Activated CD8-positive, alpha-beta memory T cell treated with anti-CD3 and anti-CD28 coated beads for 1 hour (primary cell): Measurements from ENCODE around the gene ABI2.

Source experiments
- DNase-seq, 2 donors: peaks; one replicate each; pipeline ENCODE4 v3.0.0-alpha.2; 2020; ENCODE audit warnings: low read depth in 1 of 2; ENCODE audit errors: extremely low read depth in 1 of 2

ABI2 gene

DNA sequence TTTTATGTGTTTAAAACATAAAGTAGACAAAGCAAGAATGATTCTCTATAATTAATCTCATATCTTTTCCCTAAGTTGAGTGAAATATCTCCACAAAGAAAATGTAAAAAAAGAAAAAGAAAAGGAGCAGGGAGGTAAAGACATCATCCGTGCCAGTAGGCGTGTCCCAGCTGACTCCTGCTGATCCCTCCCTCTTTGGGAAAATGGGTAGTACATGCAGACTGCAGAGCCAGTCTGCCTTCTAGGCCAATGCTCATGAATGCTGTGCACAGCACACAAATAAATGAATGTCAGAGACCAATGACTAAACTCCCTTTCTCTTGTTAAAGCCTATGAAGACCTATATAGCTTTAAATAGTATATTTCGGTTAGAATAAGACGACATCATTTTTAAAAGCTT is 142.2 kb downstream of the ABI2 start:
- DNase-seq, result no peak

DNA sequence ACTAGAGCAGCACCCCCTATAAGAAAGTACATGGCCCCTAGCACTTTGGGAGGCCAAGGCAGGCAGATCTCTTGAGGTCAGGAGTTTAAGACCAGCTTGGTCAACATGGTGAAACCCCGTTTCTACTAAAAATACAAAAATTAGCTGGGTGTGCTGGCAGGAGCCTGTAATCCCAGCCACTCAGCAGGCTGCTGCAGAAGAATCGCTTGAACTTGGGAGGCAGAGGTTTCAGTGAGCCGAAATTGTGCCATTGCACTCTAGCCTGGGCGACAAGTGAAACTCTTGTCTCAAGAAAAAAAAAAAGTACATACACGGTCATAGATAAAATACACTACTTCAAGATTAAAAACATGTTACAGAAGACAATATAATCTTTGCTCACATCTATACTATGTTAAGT is 143.1 kb downstream of the ABI2 start:
- DNase-seq, result no peak

DNA sequence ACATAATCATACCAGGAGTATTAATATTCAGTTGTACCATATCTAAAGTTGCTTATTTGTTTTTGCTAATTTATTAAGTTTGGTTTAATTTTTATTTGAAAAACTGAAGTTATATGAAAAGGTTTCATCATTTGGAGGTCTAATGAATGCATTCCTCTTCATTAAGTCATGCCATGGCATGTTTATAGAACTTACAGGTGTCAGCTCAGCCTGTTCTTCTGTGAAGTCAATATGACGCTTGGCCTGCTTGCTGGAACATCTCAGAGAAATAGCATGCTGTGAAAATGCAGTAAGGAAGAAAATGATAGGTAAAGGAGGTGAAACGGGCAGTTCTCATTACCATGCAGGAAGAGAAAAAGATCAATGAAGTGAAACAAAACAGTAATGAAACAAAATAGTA is 148.7 kb downstream of the ABI2 start:
- DNase-seq, result no peak

DNA sequence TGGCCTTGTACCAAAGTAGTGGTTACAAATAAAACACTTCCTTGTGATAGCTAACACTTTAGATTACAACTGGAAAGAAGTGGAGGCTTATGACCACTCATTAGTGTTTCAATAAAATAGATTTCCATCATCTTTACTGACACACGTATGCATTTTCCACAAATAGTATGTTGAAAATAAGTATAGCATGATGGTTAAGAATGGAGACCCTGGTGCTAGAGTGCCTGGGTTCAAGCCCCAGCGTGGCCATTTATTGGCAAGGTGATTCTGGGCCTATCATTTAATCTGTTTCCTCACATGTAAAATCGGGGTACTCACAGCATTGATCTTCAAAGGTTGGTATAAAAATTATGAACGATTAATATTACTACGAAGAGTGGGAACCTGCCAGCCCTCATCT is 152.4 kb downstream of the ABI2 start:
- DNase-seq, result no peak

DNA sequence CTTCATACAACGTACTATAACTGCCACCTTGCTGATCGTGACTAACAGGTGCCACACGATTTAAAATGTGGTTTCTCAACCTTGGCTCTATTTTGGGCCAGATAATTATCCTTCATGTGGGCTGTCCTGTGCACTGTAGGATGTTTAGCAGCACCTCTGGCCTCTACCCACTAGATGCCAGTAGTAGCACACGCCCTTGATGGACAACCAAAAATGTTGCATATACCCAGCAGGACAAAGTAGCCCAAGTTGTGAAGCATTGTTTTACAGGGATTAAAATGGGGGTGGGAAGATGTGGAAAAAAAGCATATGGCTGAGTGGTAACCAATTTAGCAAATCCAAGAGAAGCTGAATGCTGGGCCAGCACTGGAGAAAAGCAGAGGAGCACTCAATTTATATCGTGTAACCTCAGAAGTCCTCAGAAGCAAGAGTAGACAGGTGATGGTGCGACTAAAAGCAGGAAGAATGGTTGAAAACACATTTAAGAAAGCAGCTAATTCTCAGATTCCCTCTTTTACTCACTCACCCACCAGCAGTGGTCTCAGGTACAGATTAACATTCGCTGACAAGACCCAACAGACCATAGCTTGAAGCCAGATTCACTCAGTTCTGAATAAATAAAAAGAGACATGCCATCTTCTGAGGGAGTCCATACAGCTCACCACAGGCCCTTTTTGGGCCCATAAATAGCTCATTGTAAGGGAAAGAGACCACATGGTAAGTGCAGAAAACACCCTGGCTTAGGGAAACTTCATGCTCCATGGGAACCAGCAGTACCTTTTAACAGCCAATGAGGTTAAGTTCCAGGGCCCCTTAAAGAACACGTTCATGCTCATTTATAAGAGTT is 156.3 kb downstream of the ABI2 start:
- peak; percentile 8 to 17 for DNase-seq

DNA sequence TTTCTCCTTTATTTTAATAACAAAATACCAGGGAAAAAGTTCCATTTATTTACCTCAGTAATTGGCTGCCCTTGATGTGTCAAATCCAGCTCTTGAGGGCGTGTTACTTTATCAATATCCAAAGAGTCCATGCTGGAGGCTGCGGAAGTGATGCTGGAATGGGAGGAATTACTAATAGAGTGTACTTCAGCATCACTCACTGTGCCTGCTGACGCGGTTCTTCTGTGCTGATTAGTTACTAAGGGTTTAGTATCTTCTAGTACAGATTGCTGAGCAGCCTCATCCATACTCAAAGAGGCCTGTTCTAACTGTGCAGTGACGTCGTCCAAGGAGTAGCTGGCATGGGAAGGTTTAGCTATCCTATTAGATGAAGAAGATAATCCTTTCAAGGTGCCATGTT is 161.3 kb downstream of the ABI2 start:
- no peak for DNase-seq

DNA sequence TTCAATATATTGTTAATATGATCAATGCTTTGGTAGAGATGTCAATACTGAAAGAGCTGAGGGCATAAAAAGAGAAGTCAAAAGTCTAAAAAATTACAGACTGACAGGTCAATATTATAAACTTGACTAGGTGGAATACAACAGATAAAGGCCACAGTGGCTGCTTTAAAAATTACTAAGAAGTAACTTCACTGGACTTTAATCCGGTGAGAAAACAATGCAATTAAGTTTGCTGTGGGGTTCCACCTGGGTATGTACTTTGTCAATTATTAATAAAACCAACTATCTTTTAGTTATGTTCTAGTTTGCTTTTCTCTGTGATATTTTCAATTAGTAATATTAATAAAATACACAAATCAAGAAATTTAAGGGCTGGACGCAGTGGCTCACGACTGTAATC is 162.2 kb downstream of the ABI2 start:
- no peak for DNase-seq

DNA sequence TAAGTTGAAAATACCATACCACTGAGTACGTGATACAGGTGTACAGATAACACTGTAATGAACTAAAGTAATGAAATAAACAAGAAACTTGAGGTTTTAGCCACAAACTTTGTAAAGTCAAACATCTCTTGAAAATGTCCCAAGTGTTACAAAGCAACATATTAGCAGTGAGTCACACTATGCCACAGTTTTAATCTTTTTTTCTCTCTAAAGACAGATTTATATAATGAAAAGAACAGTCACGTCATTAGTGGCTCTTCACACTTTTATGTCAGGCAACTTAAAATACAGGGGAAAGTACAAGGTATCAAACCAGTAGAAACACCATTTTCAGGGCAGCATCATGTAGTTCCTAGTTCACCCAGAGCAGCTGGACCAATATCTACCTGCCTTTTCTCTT is 164.8 kb downstream of the ABI2 start:
- no peak for DNase-seq
